Measurements from ENCODE around the gene PAK6.

Gene PAK6

DNA sequence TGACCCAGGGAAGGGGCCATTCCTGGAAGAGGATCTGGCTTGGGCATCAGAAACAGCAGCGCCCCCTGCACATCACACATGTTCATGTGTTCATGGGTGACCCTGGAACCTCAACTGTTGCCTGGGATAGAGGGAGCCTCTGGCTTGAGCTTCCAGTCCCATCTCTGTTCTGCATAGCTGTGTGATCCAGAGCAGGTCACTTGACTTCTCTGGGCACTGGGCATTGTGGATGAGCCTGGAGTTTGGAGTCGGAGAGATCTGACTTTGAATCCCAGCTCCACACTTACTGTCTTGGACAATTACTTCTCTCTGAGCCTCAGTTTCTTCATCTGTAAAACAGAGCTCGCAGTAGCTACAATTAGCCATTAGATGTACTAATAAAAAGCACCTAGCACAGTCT lies 15.6 kb downstream of the PAK6 start:
- no peaks in the 10 kb centered on the region for H3K36me3 ChIP-seq (ENCODE audit: insufficient read depth, low read length)
- H3K9me3 ChIP-seq (ENCODE audit: low read length) = no peaks in the 10 kb centered on the region
- peaks cover 26% of the 10 kb centered on the region for H3K27me3 ChIP-seq (ENCODE audit: insufficient read depth, low read length)
- no peak overlapping the region for H3K4me3 ChIP-seq (ENCODE audit: low read length)
- peaks cover 12% of the 10 kb centered on the region for H3K4me1 ChIP-seq (ENCODE audit: insufficient read depth, low read length)
- H2AFZ ChIP-seq (ENCODE audit: low read depth, low read length) = no peak overlapping the region

GRCh38 chr15:40255033-40255432 lies 16.2 kb downstream of the PAK6 start:
- H3K4me1 ChIP-seq (ENCODE audit: insufficient read depth, low read length) = peaks cover 12% of the 10 kb centered on the region
- no peak overlapping the region for H2AFZ ChIP-seq (ENCODE audit: low read depth, low read length)
- no peaks in the 10 kb centered on the region for H3K36me3 ChIP-seq (ENCODE audit: insufficient read depth, low read length)
- no peaks in the 10 kb centered on the region for H3K9me3 ChIP-seq (ENCODE audit: low read length)
- H3K4me3 ChIP-seq (ENCODE audit: low read length) = no peak overlapping the region
- H3K27me3 ChIP-seq (ENCODE audit: insufficient read depth, low read length) = peaks cover 26% of the 10 kb centered on the region

GRCh38 chr15:40256638-40257235 lies 17.9 kb downstream of the PAK6 start:
- Histone ChIP-seq H3K9me3 (ENCODE audit: low read length) (no peaks in the 10 kb centered on the region), H3K36me3 (ENCODE audit: insufficient read depth, low read length) (no peaks in the 10 kb centered on the region), H3K4me3 (ENCODE audit: low read length) (no peak overlapping the region), H2AFZ (ENCODE audit: low read depth, low read length) (no peak overlapping the region), H3K4me1 (ENCODE audit: insufficient read depth, low read length) (peaks cover 5% of the 10 kb centered on the region), H3K27me3 (ENCODE audit: insufficient read depth, low read length) (peaks cover 16% of the 10 kb centered on the region)

- peaks cover 8% of the 10 kb centered on the region for H3K27me3 ChIP-seq (ENCODE audit: insufficient read depth, low read length)
- peaks cover 5% of the 10 kb centered on the region for H3K4me1 ChIP-seq (ENCODE audit: insufficient read depth, low read length)
- H2AFZ ChIP-seq (ENCODE audit: low read depth, low read length) = no peak overlapping the region
- no peaks in the 10 kb centered on the region for H3K36me3 ChIP-seq (ENCODE audit: insufficient read depth, low read length)
- H3K4me3 ChIP-seq (ENCODE audit: low read length) = no peak overlapping the region
- no peaks in the 10 kb centered on the region for H3K9me3 ChIP-seq (ENCODE audit: low read length)
Observed at GRCh38 chr15:40257656-40258450, 19.0 kb downstream of the PAK6 start.

GRCh38 chr15:40258544-40258943 lies 19.7 kb downstream of the PAK6 start:
- Histone ChIP-seq H3K9me3 (ENCODE audit: low read length) (no peaks in the 10 kb centered on the region), H3K4me3 (ENCODE audit: low read length) (no peak overlapping the region), H3K36me3 (ENCODE audit: insufficient read depth, low read length) (no peaks in the 10 kb centered on the region), H3K27me3 (ENCODE audit: insufficient read depth, low read length) (peaks cover 1% of the 10 kb centered on the region), H2AFZ (ENCODE audit: low read depth, low read length) (no peak overlapping the region), H3K4me1 (ENCODE audit: insufficient read depth, low read length) (peaks cover 5% of the 10 kb centered on the region)

GRCh38 chr15:40259021-40259420 lies 20.2 kb downstream of the PAK6 start:
- Histone ChIP-seq H3K4me3 (ENCODE audit: low read length) (no peak overlapping the region), H3K4me1 (ENCODE audit: insufficient read depth, low read length) (peaks cover 5% of the 10 kb centered on the region), H3K9me3 (ENCODE audit: low read length) (no peaks in the 10 kb centered on the region), H2AFZ (ENCODE audit: low read depth, low read length) (no peak overlapping the region), H3K36me3 (ENCODE audit: insufficient read depth, low read length) (no peaks in the 10 kb centered on the region), H3K27me3 (ENCODE audit: insufficient read depth, low read length) (no peaks in the 10 kb centered on the region)

GRCh38 chr15:40263024-40263754 lies 24.3 kb downstream of the PAK6 start:
- Histone ChIP-seq H2AFZ (ENCODE audit: low read depth, low read length) (no peak overlapping the region), H3K27me3 (ENCODE audit: insufficient read depth, low read length) (no peaks in the 10 kb centered on the region), H3K9me3 (ENCODE audit: low read length) (no peaks in the 10 kb centered on the region), H3K4me3 (ENCODE audit: low read length) (no peak overlapping the region), H3K4me1 (ENCODE audit: insufficient read depth, low read length) (peaks cover 14% of the 10 kb centered on the region), H3K36me3 (ENCODE audit: insufficient read depth, low read length) (no peaks in the 10 kb centered on the region)

DNA sequence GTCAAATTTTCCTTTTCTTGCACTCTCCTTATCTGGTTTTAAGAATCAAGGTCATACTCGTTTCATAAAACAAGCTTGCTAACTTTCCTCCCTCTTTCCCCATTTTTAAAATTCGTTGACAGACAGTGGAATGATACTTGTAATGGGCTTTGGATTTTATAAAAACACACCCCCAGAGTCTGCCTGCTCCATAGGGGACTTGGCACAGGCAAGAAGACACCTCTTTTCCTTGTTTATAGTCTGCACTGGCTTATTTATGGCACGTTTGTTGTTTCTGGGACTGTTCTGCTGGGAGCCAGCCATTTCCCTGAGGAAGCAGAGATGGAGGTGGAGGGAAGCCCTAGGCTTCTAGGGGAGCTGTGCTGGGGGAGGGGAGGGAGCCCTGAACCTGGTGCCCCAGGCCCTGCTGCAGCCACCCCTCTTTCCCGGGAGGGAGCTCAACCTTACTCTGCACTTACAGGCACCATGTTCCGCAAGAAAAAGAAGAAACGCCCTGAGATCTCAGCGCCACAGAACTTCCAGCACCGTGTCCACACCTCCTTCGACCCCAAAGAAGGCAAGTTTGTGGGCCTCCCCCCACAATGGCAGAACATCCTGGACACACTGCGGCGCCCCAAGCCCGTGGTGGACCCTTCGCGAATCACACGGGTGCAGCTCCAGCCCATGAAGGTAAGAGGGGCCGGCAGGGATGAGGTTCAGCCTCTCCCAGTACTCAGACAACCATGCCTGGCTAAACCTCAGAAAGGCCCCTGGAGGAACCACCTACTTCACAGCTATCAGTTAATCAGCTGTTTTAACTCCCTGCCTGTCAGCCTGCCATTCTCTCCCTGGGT lies 25.7 kb downstream of the PAK6 start:
- H3K4me1 ChIP-seq (ENCODE audit: insufficient read depth, low read length) = peaks cover 9% of the 10 kb centered on the region
- H3K27me3 ChIP-seq (ENCODE audit: insufficient read depth, low read length) = no peaks in the 10 kb centered on the region
- no peaks in the 10 kb centered on the region for H3K9me3 ChIP-seq (ENCODE audit: low read length)
- H2AFZ ChIP-seq (ENCODE audit: low read depth, low read length) = no peak overlapping the region
- H3K4me3 ChIP-seq (ENCODE audit: low read length) = no peak overlapping the region
- H3K36me3 ChIP-seq (ENCODE audit: insufficient read depth, low read length) = no peaks in the 10 kb centered on the region

DNA sequence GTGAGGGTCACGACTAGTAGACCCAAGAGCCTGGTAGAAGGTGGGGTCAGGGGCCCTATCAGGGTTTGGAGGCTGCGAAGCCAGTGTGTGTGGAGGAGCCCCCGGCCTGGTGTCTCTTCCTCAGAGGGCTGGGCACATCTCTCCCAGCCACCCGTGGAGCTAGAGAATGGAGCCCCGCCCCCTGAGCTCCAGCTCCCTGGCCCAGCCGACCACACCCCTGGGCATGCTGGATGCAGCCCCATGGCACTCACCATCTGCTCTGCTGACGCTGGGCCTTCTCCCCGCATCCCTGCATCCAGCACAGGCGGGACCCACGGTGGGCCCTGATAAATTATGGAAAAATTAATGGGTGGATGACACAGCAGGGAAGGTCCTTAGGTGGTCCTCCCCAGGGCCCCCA lies 26.5 kb downstream of the PAK6 start:
- Histone ChIP-seq H3K27me3 (ENCODE audit: insufficient read depth, low read length) (no peaks in the 10 kb centered on the region), H2AFZ (ENCODE audit: low read depth, low read length) (no peak overlapping the region), H3K4me3 (ENCODE audit: low read length) (no peak overlapping the region), H3K4me1 (ENCODE audit: insufficient read depth, low read length) (peaks cover 9% of the 10 kb centered on the region), H3K36me3 (ENCODE audit: insufficient read depth, low read length) (no peaks in the 10 kb centered on the region), H3K9me3 (ENCODE audit: low read length) (no peaks in the 10 kb centered on the region)

DNA sequence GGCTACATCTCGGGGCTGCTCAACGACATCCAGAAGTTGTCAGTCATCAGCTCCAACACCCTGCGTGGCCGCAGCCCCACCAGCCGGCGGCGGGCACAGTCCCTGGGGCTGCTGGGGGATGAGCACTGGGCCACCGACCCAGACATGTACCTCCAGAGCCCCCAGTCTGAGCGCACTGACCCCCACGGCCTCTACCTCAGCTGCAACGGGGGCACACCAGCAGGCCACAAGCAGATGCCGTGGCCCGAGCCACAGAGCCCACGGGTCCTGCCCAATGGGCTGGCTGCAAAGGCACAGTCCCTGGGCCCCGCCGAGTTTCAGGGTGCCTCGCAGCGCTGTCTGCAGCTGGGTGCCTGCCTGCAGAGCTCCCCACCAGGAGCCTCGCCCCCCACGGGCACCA lies 27.0 kb downstream of the PAK6 start:
- Histone ChIP-seq H3K27me3 (ENCODE audit: insufficient read depth, low read length) (no peaks in the 10 kb centered on the region), H3K4me1 (ENCODE audit: insufficient read depth, low read length) (peaks cover 9% of the 10 kb centered on the region)

GRCh38 chr15:40266828-40267304 lies 28.0 kb downstream of the PAK6 start:
- Histone ChIP-seq H3K4me1 (ENCODE audit: insufficient read depth, low read length) (peaks cover 12% of the 10 kb centered on the region), H3K4me3 (ENCODE audit: low read length) (no peak overlapping the region), H3K27me3 (ENCODE audit: insufficient read depth, low read length) (no peaks in the 10 kb centered on the region), H3K9me3 (ENCODE audit: low read length) (no peaks in the 10 kb centered on the region), H3K36me3 (ENCODE audit: insufficient read depth, low read length) (no peaks in the 10 kb centered on the region), H2AFZ (ENCODE audit: low read depth, low read length) (no peak overlapping the region)

More for the DNA sequence above, 27.0 kb downstream of the PAK6 start:
- Histone ChIP-seq H3K4me3 (ENCODE audit: low read length) (no peak overlapping the region), H3K9me3 (ENCODE audit: low read length) (no peaks in the 10 kb centered on the region), H2AFZ (ENCODE audit: low read depth, low read length) (no peak overlapping the region), H3K36me3 (ENCODE audit: insufficient read depth, low read length) (no peaks in the 10 kb centered on the region)

DNA sequence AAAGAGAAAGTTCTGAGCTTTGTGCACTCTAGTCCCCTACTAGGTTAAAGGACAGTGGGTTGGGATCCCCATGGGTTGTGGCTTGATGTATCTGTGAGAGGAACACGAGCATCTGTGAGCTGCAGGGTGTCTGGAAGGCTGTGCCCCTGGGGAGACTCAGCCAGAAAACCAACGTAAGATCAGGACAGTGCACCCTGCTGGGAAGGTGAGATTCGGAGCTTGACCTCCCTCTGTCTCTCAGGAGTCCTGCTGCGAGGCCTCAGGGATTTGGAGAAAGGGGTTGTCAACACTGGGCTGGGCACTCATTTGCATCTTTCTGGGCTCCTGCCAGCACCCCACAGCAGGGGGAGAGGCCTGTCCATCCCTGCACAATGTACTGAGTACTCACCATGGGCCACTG lies 28.8 kb downstream of the PAK6 start:
- Histone ChIP-seq H3K9me3 (ENCODE audit: low read length) (no peaks in the 10 kb centered on the region), H3K4me3 (ENCODE audit: low read length) (no peak overlapping the region), H3K4me1 (ENCODE audit: insufficient read depth, low read length) (peaks cover 12% of the 10 kb centered on the region), H3K27me3 (ENCODE audit: insufficient read depth, low read length) (no peaks in the 10 kb centered on the region), H3K36me3 (ENCODE audit: insufficient read depth, low read length) (no peaks in the 10 kb centered on the region), H2AFZ (ENCODE audit: low read depth, low read length) (no peak overlapping the region)

All from neuron (in vitro differentiated cells).